Osteoblast (primary cell): ENCODE data around the gene CD96. TPM values are rescaled to one million over a fixed set of nuclear protein-coding genes. Genes with fewer than 3 reads are reported as not detected.

ENCODE experiments used
- DNase-seq: peaks from one replicate; pipeline ENCODE4 v3.0.0; 2011; ENCODE audit warnings: low spot score, mixed read lengths; ENCODE audit not compliant: insufficient read length; ENCODE audit errors: missing footprints
- H2AFZ ChIP-seq: 2 replicates; pipeline ENCODE4 v1.6.0; 2011; ENCODE audit warnings: mild to moderate bottlenecking, low read length
- H3K27ac ChIP-seq: 2 replicates; pipeline ENCODE4 v1.5.1; 2011; ENCODE audit warnings: mild to moderate bottlenecking, low read depth, low read length, moderate library complexity
- H3K27me3 ChIP-seq: 2 replicates; pipeline ENCODE4 v1.6.0; 2012; ENCODE audit warnings: mild to moderate bottlenecking, control low read depth, inconsistent platforms, low read length, moderate library complexity; ENCODE audit not compliant: insufficient read depth
- H3K36me3 ChIP-seq: 2 replicates; pipeline ENCODE4 v1.5.1; 2011; ENCODE audit warnings: mild to moderate bottlenecking, low read length, control low read depth, moderate library complexity; ENCODE audit not compliant: insufficient read depth
- H3K4me1 ChIP-seq: 2 replicates; pipeline ENCODE4 v1.5.1; 2011; ENCODE audit warnings: mild to moderate bottlenecking, low read length, control low read depth, moderate library complexity; ENCODE audit not compliant: insufficient read depth
- H3K4me2 ChIP-seq: 2 replicates; pipeline ENCODE4 v1.6.0; 2011; ENCODE audit warnings: mild to moderate bottlenecking, low read length; ENCODE audit not compliant: insufficient read depth
- H3K4me3 ChIP-seq: fragments of 200-600 bp; sonication (generic); 3 replicates; pipeline ENCODE4 v1.5.1; 2012; ENCODE audit warnings: mild to moderate bottlenecking, low read length, inconsistent platforms; ENCODE audit not compliant: insufficient read depth
- H3K79me2 ChIP-seq: 2 replicates; pipeline ENCODE4 v1.6.0; 2012; ENCODE audit warnings: mild to moderate bottlenecking, low read length, control low read depth, inconsistent platforms; ENCODE audit not compliant: insufficient read depth
- H3K9me3 ChIP-seq: 2 replicates; pipeline ENCODE4 v1.5.1; 2011; ENCODE audit warnings: low read depth, low read length, control low read depth
- H4K20me1 ChIP-seq: 2 replicates; pipeline ENCODE4 v1.6.0; 2012; ENCODE audit warnings: mild to moderate bottlenecking, low read length, control low read depth; ENCODE audit not compliant: insufficient read depth
- CTCF ChIP-seq: IDR thresholded peaks from 2 replicates; pipeline ENCODE4 v1.5.1; 2011; ENCODE audit warnings: mild to moderate bottlenecking, low read depth, low read length, moderate library complexity; ENCODE audit errors: extremely low read depth
- total RNA-seq: library from RNA; depleted of rRNA; stranded (reverse); fragments of >200 nt; gene quantifications from 2 replicates; pipeline ENCODE4 v1.2.3, GENCODE V29; 2012

Gene CD96
- total RNA-seq, 1 donor: not detected

GRCh38 chr3:111692593-111693552 is 150.9 kb downstream of the CD96 start:
- H3K4me3 ChIP-seq: no peak overlapping the region
- H3K4me1 ChIP-seq: peaks cover 40% of the 10 kb centered on the region
- no peaks in the 10 kb centered on the region for H3K27me3 ChIP-seq
- no peaks in the 10 kb centered on the region for H3K36me3 ChIP-seq
- TF ChIP-seq CTCF: no peak
- DNase-seq: no peak
- peaks cover 4% of the 10 kb centered on the region for H3K79me2 ChIP-seq
- no peaks in the 10 kb centered on the region for H3K9me3 ChIP-seq
- no peaks in the 10 kb centered on the region for H4K20me1 ChIP-seq
- H3K27ac ChIP-seq: no peak overlapping the region
- H2AFZ ChIP-seq: no peak overlapping the region
- H3K4me2 ChIP-seq: no peak overlapping the region

DNA sequence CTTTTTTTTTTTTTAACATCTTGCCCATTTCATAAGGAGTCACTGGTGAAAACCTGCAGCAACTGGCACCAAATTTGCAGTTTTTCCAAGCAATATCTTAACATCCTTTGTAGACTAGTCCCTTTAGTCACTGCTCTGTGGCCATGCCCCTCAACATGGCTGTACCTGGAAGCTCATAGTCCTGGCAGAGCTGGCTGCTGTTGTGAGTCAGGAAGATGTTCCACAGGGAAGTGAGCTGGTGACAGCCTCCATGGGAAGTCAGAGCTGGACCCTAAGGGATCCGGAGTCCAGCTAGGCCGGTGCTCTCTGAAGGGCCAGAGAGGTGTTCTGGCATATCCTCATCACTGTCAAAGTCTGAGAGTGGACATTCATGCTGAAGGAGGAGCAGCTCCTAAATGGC is 152.5 kb downstream of the CD96 start:
- no peak overlapping the region for H3K4me2 ChIP-seq
- no peak overlapping the region for H3K27ac ChIP-seq
- no peak overlapping the region for H3K4me3 ChIP-seq
- no peaks in the 10 kb centered on the region for H3K36me3 ChIP-seq
- no peaks in the 10 kb centered on the region for H3K9me3 ChIP-seq
- H2AFZ ChIP-seq: no peak overlapping the region
- TF ChIP-seq CTCF: no peak
- H4K20me1 ChIP-seq: no peaks in the 10 kb centered on the region
- no peaks in the 10 kb centered on the region for H3K27me3 ChIP-seq
- H3K4me1 ChIP-seq: peaks cover 40% of the 10 kb centered on the region
- peaks cover 9% of the 10 kb centered on the region for H3K79me2 ChIP-seq
- DNase-seq: no peak

DNA sequence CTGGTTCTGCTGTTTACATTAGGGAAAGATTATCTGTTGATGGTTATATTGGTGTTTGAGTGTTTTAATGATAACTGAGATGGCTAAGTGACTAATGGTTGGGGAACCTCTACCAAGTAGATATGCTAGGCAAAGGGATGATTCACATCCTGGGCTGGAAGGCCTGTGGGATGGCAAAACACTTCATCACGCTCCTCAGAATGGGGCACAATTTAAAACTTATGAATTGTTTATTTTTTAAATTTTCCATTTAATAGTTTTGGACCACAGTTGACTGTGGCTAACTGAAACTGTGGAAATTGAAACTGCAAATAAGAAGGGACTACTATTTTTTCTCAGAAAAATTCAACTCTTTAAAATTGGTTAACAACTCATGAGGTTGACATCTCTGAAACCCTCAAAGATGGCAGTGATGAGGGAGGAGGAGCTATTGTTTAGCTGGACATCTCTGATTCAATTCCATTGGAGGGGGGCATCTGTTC is 153.7 kb downstream of the CD96 start:
- H3K27ac ChIP-seq: peak overlapping the region; percentile 81
- DNase-seq: peak; percentile 93
- H4K20me1 ChIP-seq: no peaks in the 10 kb centered on the region
- H3K36me3 ChIP-seq: no peaks in the 10 kb centered on the region
- peaks cover 9% of the 10 kb centered on the region for H3K79me2 ChIP-seq
- no peak for TF ChIP-seq CTCF
- H2AFZ ChIP-seq: peak overlapping the region; percentile 62
- H3K9me3 ChIP-seq: no peaks in the 10 kb centered on the region
- no peaks in the 10 kb centered on the region for H3K27me3 ChIP-seq
- H3K4me3 ChIP-seq: no peak overlapping the region
- H3K4me2 ChIP-seq: peak overlapping the region; percentile 76
- H3K4me1 ChIP-seq: peaks cover 31% of the 10 kb centered on the region

DNA sequence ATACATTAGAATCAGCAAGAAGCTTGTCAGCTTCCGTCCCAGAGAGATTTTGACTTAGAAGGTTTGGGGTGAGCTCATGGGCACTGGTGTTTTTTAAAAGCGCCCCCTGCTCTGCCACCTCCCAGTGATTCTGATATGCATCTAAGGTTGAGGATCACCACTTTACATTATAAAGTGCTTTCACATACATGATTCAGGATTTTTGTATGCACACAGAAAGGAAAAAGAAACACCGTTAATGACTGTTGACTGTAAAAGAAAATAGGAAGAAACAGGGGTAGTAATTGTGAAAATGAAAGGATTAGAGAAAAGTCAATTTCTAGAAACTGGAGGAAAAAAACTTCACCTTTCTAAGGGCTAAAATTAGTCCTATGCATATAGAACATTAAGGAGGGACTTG is 158.1 kb downstream of the CD96 start:
- Histone ChIP-seq H3K4me1 (peaks cover 15% of the 10 kb centered on the region), H3K9me3 (no peaks in the 10 kb centered on the region), H3K4me3 (no peak overlapping the region), H3K79me2 (peaks cover 11% of the 10 kb centered on the region), H2AFZ (no peak overlapping the region), H3K4me2 (no peak overlapping the region), H3K36me3 (no peaks in the 10 kb centered on the region), H3K27me3 (no peaks in the 10 kb centered on the region), H3K27ac (no peak overlapping the region), H4K20me1 (no peaks in the 10 kb centered on the region)
- no peak for DNase-seq
- no peak for TF ChIP-seq CTCF
